ENCODE measurements around the gene CERS1.
A peak's percentile ranks its signal among the peaks of the same experiment; 100 is the strongest.

The CERS1 gene

GRCh38 chr19:18870531-18871172 is 25.3 kb downstream of the CERS1 start:
- DNase-seq (ENCODE audit: low spot score), result no peak

GRCh38 chr19:18869781-18870530 is 26.0 kb downstream of the CERS1 start:
- no peak for DNase-seq (ENCODE audit: low spot score)

- DNase-seq (ENCODE audit: low spot score), result no peak
Observed at GRCh38 chr19:18869023-18869618, 26.8 kb downstream of the CERS1 start.

- no peak for DNase-seq (ENCODE audit: low spot score)
Observed at GRCh38 chr19:18868380-18869022, 27.5 kb downstream of the CERS1 start.

GRCh38 chr19:18867751-18868150 is 28.2 kb downstream of the CERS1 start:
- DNase-seq (ENCODE audit: low spot score), result no peak

GRCh38 chr19:18867199-18867598 is 28.8 kb downstream of the CERS1 start:
- no peak for DNase-seq (ENCODE audit: low spot score)

GRCh38 chr19:18866800-18867123 is 29.2 kb downstream of the CERS1 start:
- no peak for DNase-seq (ENCODE audit: low spot score)

- DNase-seq (ENCODE audit: low spot score), result peak; percentile 65
Observed at GRCh38 chr19:18865973-18866799, 29.8 kb downstream of the CERS1 start.

- DNase-seq (ENCODE audit: low spot score), result no peak
Observed at GRCh38 chr19:18865106-18865972, 30.6 kb downstream of the CERS1 start.

GRCh38 chr19:18863843-18864362 is 32.1 kb downstream of the CERS1 start:
- DNase-seq (ENCODE audit: low spot score), result no peak

- DNase-seq (ENCODE audit: low spot score), result no peak
Observed at GRCh38 chr19:18862976-18863842, 32.7 kb downstream of the CERS1 start.

GRCh38 chr19:18861917-18862316 is 34.0 kb downstream of the CERS1 start:
- DNase-seq (ENCODE audit: low spot score), result no peak

GRCh38 chr19:18861235-18861634 is 34.7 kb downstream of the CERS1 start:
- no peak for DNase-seq (ENCODE audit: low spot score)

GRCh38 chr19:18860725-18861124 is 35.2 kb downstream of the CERS1 start:
- DNase-seq (ENCODE audit: low spot score), result no peak

- DNase-seq (ENCODE audit: low spot score), result no peak
Observed at GRCh38 chr19:18860302-18860700, 35.7 kb downstream of the CERS1 start.

- no peak for DNase-seq (ENCODE audit: low spot score)
Observed at GRCh38 chr19:18859676-18860301, 36.2 kb downstream of the CERS1 start.

GRCh38 chr19:18858906-18859646 is 36.9 kb downstream of the CERS1 start:
- no peak for DNase-seq (ENCODE audit: low spot score)

GRCh38 chr19:18857223-18857622 is 38.7 kb downstream of the CERS1 start:
- DNase-seq (ENCODE audit: low spot score), result no peak
